Loucy (cell line): ENCODE results near the gene MAK.

ENCODE experiments used
- H2AFZ ChIP-seq: fragments of 200-600 bp; sonication (generic); 2 replicates; pipeline ENCODE4 v1.6.0; 2016; ENCODE audit warnings: antibody characterized with exemption, mild to moderate bottlenecking, low read length, moderate library complexity
- H3F3A ChIP-seq: fragments of 200-600 bp; 2 replicates; pipeline ENCODE4 v1.6.0; 2016; ENCODE audit warnings: antibody characterized with exemption, low read depth, mild to moderate bottlenecking
- H3K27me3 ChIP-seq: fragments of 200-600 bp; sonication (generic); 2 replicates; pipeline ENCODE4 v1.6.1; 2014; ENCODE audit warnings: low read length, mild to moderate bottlenecking; ENCODE audit not compliant: insufficient read depth, poor library complexity, severe bottlenecking
- H3K36me3 ChIP-seq: fragments of 200-600 bp; sonication (generic); 2 replicates; pipeline ENCODE4 v1.6.1; 2016; ENCODE audit warnings: low read length; ENCODE audit not compliant: insufficient read depth
- H3K4me1 ChIP-seq: fragments of 200-600 bp; sonication (generic); 2 replicates; pipeline ENCODE4 v1.5.1; 2014; ENCODE audit warnings: low read length, mild to moderate bottlenecking; ENCODE audit not compliant: insufficient read depth, poor library complexity, severe bottlenecking
- H3K4me2 ChIP-seq: fragments of 200-600 bp; sonication (generic); 2 replicates; pipeline ENCODE4 v1.6.0; 2014; ENCODE audit warnings: antibody characterized with exemption, low read length, low read depth, mild to moderate bottlenecking; ENCODE audit not compliant: poor library complexity, severe bottlenecking
- H3K4me3 ChIP-seq: fragments of 200-600 bp; sonication (generic); 2 replicates; pipeline ENCODE4 v1.5.1; 2014; ENCODE audit warnings: low read length, mild to moderate bottlenecking, mixed read lengths; ENCODE audit not compliant: poor library complexity, severe bottlenecking
- H3K79me2 ChIP-seq: fragments of 200-600 bp; sonication (generic); 2 replicates; pipeline ENCODE4 v1.6.1; 2014; ENCODE audit warnings: low read length; ENCODE audit not compliant: insufficient read depth
- H3K9ac ChIP-seq: fragments of 200-600 bp; sonication (generic); 2 replicates; pipeline ENCODE4 v1.6.0; 2014; ENCODE audit warnings: mild to moderate bottlenecking, low read depth, low read length, moderate library complexity; ENCODE audit not compliant: poor library complexity, severe bottlenecking
- H3K9me2 ChIP-seq: fragments of 200-600 bp; sonication (generic); replicated peaks from 2 replicates; pipeline ENCODE4 v1.6.1; 2016; ENCODE audit warnings: low read depth, low read length, mixed read lengths
- H3K9me3 ChIP-seq: fragments of 200-600 bp; sonication (generic); 2 replicates; pipeline ENCODE4 v1.6.1; 2014; ENCODE audit warnings: mild to moderate bottlenecking, antibody characterized with exemption, low read length, low read depth; ENCODE audit not compliant: insufficient read depth
- H4K20me1 ChIP-seq: fragments of 200-600 bp; sonication (generic); 2 replicates; pipeline ENCODE4 v1.6.0; 2014; ENCODE audit warnings: antibody characterized with exemption, low read length, mild to moderate bottlenecking; ENCODE audit not compliant: insufficient read depth, poor library complexity, severe bottlenecking
- CTCF ChIP-seq: fragments of 200-600 bp; sonication (generic); conservative IDR thresholded peaks from 2 replicates; pipeline ENCODE4 v1.5.1; 2014; ENCODE audit warnings: mild to moderate bottlenecking, antibody characterized with exemption, low read length
- EZH2phosphoT487 ChIP-seq: fragments of 200-600 bp; IDR thresholded peaks from 2 replicates; pipeline ENCODE4 v1.6.1; 2018; ENCODE audit warnings: antibody characterized with exemption, mild to moderate bottlenecking, moderate library complexity, borderline replicate concordance

The MAK gene

DNA sequence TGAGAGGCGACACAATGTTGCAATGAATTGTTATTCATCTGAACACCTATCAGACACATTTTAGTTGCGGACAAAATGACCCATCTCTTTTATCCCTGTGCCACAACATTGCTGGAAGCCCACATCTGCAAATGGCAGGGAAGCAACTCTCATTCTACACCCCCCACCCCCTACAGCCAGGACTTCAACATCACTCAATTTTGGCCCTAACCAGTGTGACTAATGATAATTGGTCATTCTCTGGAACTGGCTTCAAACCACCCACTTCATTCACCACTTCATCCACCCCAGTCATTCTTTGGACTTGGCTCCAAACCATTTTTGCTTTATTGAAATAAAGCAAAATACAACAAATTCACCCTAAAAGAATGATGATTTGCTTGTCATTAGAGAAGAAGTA is 42.0 kb upstream of the MAK start:
- no peaks in the 10 kb centered on the region for H3K36me3 ChIP-seq
- no peaks in the 10 kb centered on the region for H3F3A ChIP-seq
- no peaks in the 10 kb centered on the region for H3K9me2 ChIP-seq
- no peak overlapping the region for H2AFZ ChIP-seq
- H3K4me3 ChIP-seq = no peak overlapping the region
- H3K9me3 ChIP-seq = no peaks in the 10 kb centered on the region
- H4K20me1 ChIP-seq = no peaks in the 10 kb centered on the region
- no peak overlapping the region for H3K9ac ChIP-seq
- no peak for TF ChIP-seq EZH2phosphoT487
- no peak for TF ChIP-seq CTCF
- H3K79me2 ChIP-seq = no peaks in the 10 kb centered on the region
- H3K27me3 ChIP-seq = no peaks in the 10 kb centered on the region
- H3K4me1 ChIP-seq = no peaks in the 10 kb centered on the region
- no peak overlapping the region for H3K4me2 ChIP-seq

DNA sequence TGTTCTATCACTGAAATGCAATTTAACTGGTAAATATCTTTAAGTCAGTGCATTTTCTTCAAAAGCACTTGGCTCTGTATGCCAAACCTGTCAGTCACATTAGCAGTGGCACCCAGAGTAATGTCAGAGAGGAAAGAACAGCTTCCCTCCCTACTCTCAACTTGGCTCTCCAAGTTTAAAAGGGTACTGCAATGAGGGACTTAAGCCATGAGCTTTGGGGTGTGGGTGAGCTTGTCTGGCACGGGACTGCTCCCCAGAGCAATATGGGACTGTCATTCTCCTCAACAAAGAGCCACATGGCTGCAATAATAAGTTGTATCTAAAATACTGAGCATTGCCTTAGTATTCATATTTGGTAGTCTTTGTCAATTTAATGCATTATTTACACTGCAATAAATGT is 39.5 kb upstream of the MAK start:
- Histone ChIP-seq H4K20me1 (no peaks in the 10 kb centered on the region), H3K9me2 (no peaks in the 10 kb centered on the region)
- TF ChIP-seq EZH2phosphoT487 (no peak), CTCF (no peak)

DNA sequence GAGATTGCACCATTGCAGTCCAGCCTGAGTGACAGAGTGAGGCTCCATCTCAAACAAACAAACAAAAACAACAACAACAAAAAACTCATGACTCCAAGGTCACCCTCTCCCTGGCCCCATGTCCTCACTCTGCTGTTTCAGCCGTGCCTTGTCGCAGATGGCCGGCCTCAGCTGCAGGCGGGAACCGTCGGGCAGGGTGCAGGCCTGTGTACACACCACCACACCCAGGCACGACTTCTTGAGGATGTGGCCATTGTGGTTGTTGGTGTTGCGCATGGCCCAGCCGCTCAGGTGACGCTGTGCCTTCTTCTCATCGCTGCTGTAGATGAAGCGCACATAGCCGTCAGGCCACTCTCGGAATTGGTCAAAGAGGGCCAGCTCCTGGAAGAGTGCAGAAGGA is 38.7 kb upstream of the MAK start:
- H2AFZ ChIP-seq = no peak overlapping the region
- no peak for TF ChIP-seq EZH2phosphoT487
- no peak for TF ChIP-seq CTCF
- no peaks in the 10 kb centered on the region for H3K36me3 ChIP-seq
- H3F3A ChIP-seq = no peaks in the 10 kb centered on the region
- H3K79me2 ChIP-seq = no peaks in the 10 kb centered on the region
- no peaks in the 10 kb centered on the region for H3K9me2 ChIP-seq
- H3K4me2 ChIP-seq = no peak overlapping the region
- H3K4me3 ChIP-seq = no peak overlapping the region
- no peaks in the 10 kb centered on the region for H3K27me3 ChIP-seq
- H3K9ac ChIP-seq = no peak overlapping the region
- no peaks in the 10 kb centered on the region for H3K9me3 ChIP-seq
- H3K4me1 ChIP-seq = no peaks in the 10 kb centered on the region
- H4K20me1 ChIP-seq = no peaks in the 10 kb centered on the region

More for the DNA sequence above, 39.5 kb upstream of the MAK start:
- H3K4me1 ChIP-seq = no peaks in the 10 kb centered on the region
- no peaks in the 10 kb centered on the region for H3K79me2 ChIP-seq
- H3K4me3 ChIP-seq = no peak overlapping the region
- H3F3A ChIP-seq = no peaks in the 10 kb centered on the region
- no peak overlapping the region for H3K9ac ChIP-seq
- H3K4me2 ChIP-seq = no peak overlapping the region
- no peaks in the 10 kb centered on the region for H3K36me3 ChIP-seq
- H3K9me3 ChIP-seq = no peaks in the 10 kb centered on the region
- H3K27me3 ChIP-seq = no peaks in the 10 kb centered on the region
- H2AFZ ChIP-seq = no peak overlapping the region
